CD4-positive, alpha-beta T cell treated with Interferon gamma for 1 hour (primary cell): Measurements from ENCODE around the gene KRT6B.

Source experiments
- DNase-seq: peaks from one replicate; pipeline ENCODE4 v3.0.0-alpha.2; 2020

KRT6B gene

DNA sequence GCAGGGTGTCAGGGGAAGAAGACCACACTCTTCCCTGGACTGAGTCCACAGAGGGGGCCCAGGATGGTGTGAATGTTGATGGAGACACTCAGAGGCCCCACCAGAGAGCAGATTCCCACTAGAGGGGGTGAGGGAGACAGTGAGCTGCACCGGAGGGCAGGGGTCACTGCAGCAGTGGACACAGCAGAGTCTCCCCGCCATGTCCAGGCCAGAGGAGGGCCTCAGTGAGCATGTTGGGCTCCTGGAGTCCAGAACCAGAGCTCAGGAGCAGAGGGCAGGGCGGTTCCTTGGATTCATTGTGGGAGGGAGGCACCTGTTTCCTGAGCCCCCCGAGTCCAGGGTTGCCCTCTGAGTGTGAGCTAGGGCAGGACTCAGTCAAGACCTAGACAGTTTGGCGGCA, 44.0 kb downstream of the KRT6B start:
- DNase-seq = no peak

DNA sequence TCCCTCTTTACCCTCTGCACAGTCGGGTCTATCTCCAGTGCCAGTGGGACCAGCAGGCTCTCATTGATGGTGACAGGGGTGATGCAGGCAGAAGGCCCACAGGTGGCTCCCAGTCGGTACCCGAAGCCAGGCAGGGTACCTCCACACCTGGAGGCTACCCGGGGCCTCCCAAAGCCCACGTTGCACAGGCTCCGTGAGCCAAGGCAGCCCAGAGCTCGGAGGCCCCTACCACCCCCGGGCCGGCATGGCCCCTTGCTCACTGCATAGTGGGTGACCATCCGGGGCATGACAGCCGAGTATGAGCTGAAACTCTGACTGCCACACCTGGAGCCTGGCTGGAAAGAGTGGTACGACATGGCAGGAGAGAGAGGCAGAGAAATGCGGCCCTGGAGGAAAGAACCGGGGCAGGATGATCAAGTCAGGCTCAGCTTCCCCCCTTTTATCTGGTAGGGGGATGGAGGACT, 46.0 kb downstream of the KRT6B start, which contains the start of gene KRT82:
Gene KRT82 (minus strand): TSS at position 414 of the 464 bp plus-strand sequence. CDS start 58 bp downstream, at position 356.
- DNase-seq = no peak

DNA sequence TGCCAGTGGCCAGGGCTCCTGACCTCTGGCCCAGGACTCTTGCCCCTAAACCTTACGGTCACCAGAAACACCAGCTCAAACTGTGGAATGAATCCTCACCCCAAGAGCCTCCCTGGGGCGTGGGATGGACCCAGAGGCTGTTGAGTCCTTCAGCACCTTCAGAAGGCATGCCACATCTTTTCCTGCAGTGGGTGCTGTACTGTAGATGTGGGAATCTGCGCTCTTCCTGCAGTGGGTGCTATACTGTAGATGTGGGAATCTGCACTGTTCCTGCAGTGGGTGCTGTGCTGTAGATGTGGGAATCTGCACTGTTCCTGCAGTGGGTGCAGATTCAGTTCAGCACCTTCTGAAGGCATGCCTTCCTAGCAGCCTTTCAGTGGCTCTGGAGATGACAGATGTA, 47.0 kb downstream of the KRT6B start:
- no peak for DNase-seq

DNA sequence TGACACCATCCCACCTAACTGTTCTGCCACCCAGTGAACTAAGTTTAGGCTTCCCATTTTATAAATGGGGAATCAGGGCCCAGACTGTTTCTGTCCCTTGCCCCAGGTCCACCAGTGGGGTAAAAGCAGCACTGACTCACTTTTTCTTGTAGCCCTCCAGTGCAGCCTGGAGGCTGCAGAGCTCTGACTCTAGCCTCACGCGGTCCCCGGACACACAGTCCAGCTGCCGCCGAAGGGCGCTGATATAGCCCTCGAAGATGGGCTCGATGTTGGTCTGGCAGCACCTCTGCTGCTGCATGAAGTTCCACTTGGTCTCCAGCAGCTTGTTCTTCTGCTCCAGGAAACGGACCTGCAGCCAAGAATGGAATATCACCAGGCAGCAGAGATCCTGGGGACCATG, 48.4 kb downstream of the KRT6B start:
- DNase-seq = no peak

DNA sequence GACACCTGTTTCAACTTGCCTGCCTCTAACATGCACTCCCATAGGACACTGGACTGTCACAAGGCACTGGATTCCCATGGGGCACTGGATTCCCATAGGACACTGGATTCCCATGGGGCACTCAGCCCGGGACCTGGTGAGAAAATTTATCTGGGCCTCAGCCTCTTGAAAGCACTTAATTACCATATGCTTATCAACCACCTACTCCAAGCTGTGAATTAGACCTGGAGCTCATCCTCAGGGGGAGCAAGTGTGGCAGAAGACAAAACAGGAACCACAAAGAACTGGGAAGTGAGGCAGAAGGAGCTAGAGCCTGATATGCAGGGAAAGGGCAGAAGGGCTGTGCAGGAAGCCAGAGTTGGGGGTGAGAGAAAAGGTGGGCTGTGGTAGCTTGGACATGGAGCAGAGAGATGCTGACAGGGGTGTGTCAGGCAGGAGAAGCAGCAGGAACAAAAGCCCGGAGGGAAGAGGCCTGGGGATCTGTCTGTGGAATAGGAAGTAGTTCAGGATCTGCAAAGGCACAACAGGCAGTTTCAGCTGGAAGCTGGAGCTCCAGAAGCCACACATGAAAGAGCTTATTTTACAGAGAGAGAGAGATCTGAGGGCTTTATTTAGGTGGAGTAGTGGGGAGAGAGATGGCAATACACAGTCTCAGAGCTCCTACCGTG, 48.9 kb downstream of the KRT6B start:
- DNase-seq = no peak

DNA sequence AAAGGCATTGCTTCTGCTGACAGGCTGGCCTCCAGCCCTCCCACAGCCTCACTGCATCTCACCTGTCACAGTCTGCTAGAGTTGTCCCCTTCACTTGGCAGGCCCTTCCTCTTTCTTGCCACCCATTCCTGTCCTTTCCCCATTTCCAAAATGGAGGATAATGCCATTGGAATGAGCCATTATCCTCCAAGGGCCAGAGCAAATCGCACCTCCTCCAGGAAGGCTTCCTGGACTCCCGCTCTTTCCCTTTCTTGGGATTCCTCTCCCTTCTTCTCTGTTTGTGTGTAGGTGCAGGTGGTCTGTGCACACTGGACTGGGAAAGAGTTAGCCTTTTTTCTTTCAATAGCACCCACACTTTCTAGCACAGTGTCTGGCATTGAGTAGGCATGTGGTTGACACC, 49.6 kb downstream of the KRT6B start:
- no peak for DNase-seq

DNA sequence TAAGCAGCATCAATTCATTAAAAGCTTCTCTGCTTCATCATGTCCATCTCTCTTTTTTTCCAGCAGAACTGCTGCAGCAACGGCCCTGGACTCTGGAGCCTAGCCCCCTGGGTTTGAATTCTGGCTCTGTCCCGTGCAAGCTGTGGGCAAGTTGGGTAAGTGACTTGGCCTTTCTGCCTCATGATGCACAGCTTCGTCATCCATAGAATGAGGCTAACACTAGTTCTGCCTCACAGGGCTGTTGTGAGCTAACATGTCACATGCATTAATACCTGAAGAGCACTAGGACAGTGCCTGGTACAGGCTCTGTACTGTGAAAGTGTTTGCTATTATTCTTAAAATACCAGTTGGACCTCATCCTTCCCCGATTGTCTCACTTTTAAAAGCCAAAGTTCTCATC, 50.0 kb downstream of the KRT6B start:
- no peak for DNase-seq

DNA sequence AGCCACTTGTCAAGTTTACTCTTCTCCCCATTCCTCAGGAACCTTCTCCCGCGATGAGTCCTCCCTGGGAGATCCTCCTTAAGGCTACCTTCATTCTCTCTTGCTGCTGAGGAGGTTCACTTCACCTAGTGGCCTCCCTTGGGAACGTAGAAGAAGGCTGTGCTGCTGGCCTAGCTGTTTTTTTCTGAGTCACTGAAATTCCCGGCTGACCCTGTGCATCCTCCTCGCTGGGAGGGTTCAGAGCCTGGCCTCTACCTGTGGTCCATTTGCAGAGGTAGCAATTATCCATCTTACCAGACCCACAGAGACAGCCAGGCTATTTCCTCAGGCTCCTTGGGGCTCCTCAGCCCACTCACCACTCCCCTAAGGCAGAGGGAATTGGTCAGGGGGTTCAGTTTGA, 50.4 kb downstream of the KRT6B start:
- no peak for DNase-seq

DNA sequence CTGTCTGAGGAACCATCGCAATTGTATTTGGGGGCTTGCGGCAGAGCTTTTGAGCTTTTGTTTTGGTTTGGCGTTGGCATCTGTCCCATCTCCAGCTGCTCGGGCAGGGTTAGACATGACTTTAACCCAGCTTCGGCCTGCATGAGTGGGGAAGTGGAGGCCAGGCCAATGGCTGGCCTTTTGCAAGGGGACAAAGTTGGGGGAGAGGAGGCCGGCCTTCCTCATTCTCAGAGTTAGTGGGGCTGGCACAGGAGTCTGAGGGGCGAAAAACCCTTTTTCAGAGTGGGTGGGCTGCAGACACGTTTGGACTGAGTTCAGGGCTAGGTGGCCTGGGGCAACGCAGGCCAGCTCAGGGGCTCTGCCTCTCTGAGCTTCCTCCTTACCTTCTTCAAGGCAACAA, 51.0 kb downstream of the KRT6B start:
- DNase-seq = no peak

DNA sequence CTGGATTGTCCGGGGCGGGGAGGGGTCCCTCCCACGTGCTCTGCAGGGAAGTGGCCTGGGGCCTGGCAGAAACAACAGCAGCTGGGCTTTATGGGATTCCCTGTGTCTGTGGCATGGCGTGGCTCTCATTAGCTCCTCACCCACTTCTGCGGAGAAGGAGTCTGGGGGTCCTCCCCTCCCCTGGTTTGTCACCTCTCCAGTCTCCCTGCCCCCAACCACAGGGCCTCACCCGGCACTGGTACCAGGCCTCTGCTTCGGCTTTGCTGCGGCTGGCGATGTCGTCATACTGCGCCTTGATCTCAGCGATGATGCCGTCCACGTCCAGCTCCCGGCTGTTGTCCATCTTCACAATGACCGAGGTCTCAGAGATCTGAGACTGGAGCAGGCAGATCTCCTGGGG, 52.2 kb downstream of the KRT6B start:
- no peak for DNase-seq

DNA sequence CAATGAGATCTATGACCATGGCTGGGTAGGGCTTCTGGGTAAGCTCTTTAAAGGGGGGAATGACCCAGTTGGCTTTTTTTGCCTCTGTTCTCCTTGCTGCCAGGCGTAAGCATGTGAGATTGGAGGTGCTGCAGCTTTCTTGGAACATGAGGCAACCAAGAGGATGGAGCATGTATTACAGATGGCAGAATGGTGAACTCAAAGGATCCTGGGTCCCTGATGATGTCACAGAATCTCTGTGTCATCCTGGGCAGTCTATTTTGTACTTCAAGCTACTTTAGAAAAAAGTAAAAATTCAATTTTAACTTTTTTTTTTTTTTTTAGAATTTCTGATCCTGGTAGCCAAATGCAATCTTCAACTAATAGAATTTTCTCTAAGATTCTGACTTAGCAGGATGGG, 53.8 kb downstream of the KRT6B start:
- no peak for DNase-seq

DNA sequence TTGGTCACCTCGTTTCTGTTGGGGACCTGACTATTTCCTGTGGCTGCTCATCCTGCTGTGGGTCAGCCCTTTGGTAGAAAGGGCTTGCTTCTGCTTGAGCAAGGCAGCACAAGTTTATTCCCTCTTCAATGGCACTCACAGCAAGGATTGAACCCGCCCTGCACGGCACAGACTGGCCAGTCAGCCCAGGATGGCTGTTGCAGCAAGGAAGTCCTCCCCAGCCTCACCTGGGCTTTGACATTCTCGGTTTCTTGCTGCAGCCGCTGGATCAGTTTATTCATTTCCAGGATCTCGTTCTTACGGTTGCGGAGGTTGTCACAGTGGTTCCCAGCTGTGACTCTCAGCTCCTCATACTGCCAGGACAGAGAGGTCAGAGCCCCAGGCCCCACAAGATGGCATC, 55.3 kb downstream of the KRT6B start:
- no peak for DNase-seq
